ENCODE measurements around the gene RPS18. TPM values are rescaled to one million over a fixed set of nuclear protein-coding genes. Genes with fewer than 3 reads are reported as not detected.

RPS18 gene
- total RNA-seq, 1 donor from 2014 or later: 1,863 TPM

DNA sequence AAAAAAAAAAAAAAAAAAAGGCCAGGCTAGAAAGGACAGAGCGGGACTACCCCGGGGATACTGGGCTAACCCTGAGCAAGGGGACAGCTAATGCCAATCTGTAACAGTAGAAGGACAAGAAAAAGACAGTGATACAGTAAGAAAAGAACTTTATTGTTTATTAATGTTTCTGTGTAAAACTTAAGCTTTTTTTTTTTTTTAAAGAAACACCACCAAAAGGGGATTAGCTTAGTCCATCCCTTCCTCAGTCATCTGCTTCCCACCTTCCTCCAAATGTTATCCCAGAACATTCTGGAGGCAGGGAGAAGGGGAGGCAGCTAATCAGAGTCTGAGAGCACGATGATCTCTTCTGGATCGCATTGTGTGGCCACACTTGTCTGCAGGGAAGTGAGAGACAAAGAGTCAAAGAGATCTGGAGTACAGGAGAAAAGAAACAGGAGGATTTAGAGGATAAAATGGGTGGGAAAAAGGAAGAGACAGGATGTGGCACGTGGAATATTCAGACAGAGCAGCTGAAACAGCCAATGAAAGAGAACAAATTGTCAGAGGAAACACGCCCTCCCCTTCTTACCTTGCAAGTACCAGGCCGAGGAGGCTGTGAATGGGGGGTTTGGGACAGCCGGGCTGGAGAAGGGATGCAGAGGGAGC, 46.7 kb downstream of the RPS18 start:
- intact Hi-C loops (cut with DNase I): loop anchor here (5.0 to 10.0 kb wide), 2 partner anchors 116 to 1654 kb away; partner anchors contain the start of genes C6orf47, CSNK2B, GPANK1 and HSD17B8
- H3K4me1 ChIP-seq: peaks cover 24 to 49% of the 10 kb centered on the region in 2 donors
- H3K4me3 ChIP-seq: peak overlapping the region; percentile 59 to 64
- DNase-seq (ENCODE audit: low spot score in 2 of 2): no peak
- H3K36me3 ChIP-seq: peaks cover 17 to 28% of the 10 kb centered on the region in 2 donors
- H3K9me3 ChIP-seq: no peaks in the 10 kb centered on the region
- H3K27me3 ChIP-seq: no peaks in the 10 kb centered on the region
- peak overlapping the region; percentile 75 to 93 for H3K27ac ChIP-seq
- TF ChIP-seq, protein P1, sequence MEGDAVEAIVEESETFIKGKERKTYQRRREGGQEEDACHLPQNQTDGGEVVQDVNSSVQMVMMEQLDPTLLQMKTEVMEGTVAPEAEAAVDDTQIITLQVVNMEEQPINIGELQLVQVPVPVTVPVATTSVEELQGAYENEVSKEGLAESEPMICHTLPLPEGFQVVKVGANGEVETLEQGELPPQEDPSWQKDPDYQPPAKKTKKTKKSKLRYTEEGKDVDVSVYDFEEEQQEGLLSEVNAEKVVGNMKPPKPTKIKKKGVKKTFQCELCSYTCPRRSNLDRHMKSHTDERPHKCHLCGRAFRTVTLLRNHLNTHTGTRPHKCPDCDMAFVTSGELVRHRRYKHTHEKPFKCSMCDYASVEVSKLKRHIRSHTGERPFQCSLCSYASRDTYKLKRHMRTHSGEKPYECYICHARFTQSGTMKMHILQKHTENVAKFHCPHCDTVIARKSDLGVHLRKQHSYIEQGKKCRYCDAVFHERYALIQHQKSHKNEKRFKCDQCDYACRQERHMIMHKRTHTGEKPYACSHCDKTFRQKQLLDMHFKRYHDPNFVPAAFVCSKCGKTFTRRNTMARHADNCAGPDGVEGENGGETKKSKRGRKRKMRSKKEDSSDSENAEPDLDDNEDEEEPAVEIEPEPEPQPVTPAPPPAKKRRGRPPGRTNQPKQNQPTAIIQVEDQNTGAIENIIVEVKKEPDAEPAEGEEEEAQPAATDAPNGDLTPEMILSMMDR (IDR thresholded peaks at IDR 0.05): no peak

GRCh38 chr6:33319939-33320314, 48.1 kb downstream of the RPS18 start:
- Histone ChIP-seq H3K27ac (peak overlapping the region; percentile 89 to 93), H3K36me3 (peaks cover 17 to 28% of the 10 kb centered on the region in 2 donors), H3K9me3 (no peaks in the 10 kb centered on the region), H3K4me1 (peaks cover 27 to 50% of the 10 kb centered on the region in 2 donors), H3K4me3 (peak overlapping the region in 1 of 2 donors; percentile 81), H3K27me3 (no peaks in the 10 kb centered on the region)
- TF ChIP-seq, protein P1 (IDR thresholded peaks at IDR 0.05): no peak
- intact Hi-C loops (cut with DNase I): loop anchor here (5.0 to 10.0 kb wide), 2 partner anchors 118 to 1655 kb away; partner anchors contain the start of genes C6orf47, CSNK2B, GPANK1 and HSD17B8
- DNase-seq (ENCODE audit: low spot score in 2 of 2): no peak

DNA sequence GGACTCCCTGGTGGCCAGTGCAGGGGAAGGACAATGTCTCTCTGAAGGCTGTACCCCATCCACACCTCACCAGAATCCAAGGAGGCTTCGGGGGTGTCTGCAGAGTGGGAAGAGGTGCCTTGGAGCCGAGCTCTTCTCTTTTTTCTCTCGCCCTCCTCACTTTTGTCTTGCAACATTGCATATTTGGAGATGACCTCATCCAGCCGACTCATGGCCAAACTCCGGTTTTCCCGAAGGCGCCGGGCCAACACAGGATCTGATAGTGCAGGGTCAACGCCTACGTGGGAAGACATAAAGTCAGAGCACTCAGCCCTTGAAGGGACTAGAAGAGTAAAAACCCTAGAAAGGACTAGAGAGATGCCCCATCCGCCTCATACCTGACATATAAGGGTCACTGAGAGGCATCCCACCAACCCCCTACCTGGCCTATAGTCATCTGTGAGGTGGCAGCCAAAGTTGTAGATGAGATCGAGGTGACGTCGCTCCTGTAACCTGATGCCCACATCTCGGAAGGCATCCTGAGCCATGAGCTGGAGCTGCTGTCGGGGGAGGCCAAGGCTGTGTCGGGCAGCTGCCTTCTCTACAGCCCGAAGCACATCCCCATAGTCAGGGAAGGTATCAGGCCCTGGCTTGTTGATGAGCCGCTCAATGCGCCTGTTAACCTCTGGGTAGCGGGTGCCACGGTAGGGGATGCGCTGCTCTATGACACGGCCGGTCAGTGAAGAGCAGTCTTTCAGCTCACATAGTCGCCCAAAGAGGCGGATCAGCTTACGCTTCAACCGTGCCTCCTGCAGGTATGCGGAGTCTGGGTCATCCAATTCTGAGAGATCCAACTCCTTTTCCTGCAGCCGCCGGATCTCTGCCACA, 48.7 kb downstream of the RPS18 start:
- peak overlapping the region; percentile 89 to 93 for H3K27ac ChIP-seq
- intact Hi-C loops (cut with DNase I): no loop called here
- H3K4me1 ChIP-seq: peaks cover 27 to 48% of the 10 kb centered on the region in 2 donors
- TF ChIP-seq, protein P1 (IDR thresholded peaks at IDR 0.05): no peak
- H3K9me3 ChIP-seq: no peaks in the 10 kb centered on the region
- H3K36me3 ChIP-seq: peaks cover 17 to 28% of the 10 kb centered on the region in 2 donors
- peak overlapping the region in 1 of 2 donors; percentile 81 for H3K4me3 ChIP-seq
- peak in 1 of 2 donors; percentile 86 for DNase-seq (ENCODE audit: low spot score in 2 of 2)
- no peaks in the 10 kb centered on the region for H3K27me3 ChIP-seq

- TF ChIP-seq, protein P1 (IDR thresholded peaks at IDR 0.05): no peak
- Histone ChIP-seq H3K4me1 (peaks cover 27 to 48% of the 10 kb centered on the region in 2 donors), H3K4me3 (peak overlapping the region; percentile 81 to 85), H3K27me3 (no peaks in the 10 kb centered on the region), H3K9me3 (no peaks in the 10 kb centered on the region), H3K27ac (peak overlapping the region; percentile 89 to 93), H3K36me3 (peaks cover 17 to 28% of the 10 kb centered on the region in 2 donors)
- intact Hi-C loops (cut with DNase I): no loop called here
- DNase-seq (ENCODE audit: low spot score in 2 of 2): no peak
Observed at GRCh38 chr6:33321227-33321626, 49.4 kb downstream of the RPS18 start.

GRCh38 chr6:33323623-33323948, 51.7 kb downstream of the RPS18 start:
- TF ChIP-seq, protein P1 (IDR thresholded peaks at IDR 0.05): peak in 1 of 3 experiments; percentile 1
- Histone ChIP-seq H3K9me3 (no peaks in the 10 kb centered on the region), H3K4me1 (peaks cover 27 to 38% of the 10 kb centered on the region in 2 donors), H3K27ac (peak overlapping the region; percentile 89 to 93), H3K27me3 (no peaks in the 10 kb centered on the region), H3K36me3 (peaks cover 17 to 27% of the 10 kb centered on the region in 2 donors), H3K4me3 (peak overlapping the region; percentile 81 to 85)
- intact Hi-C loops (cut with DNase I): loop anchor here (1.0 kb wide), 1 partner anchor 68 kb away; the partner anchor contains the start of gene KIFC1
- no peak for DNase-seq (ENCODE audit: low spot score in 2 of 2)
